HG03457 (cell line): ENCODE data around the gene PSTK.

Experiments
- ATAC-seq: cut with Tn5 transposase; IDR thresholded peaks from one replicate; pipeline ENCODE4 v1.9.1; 2021; ENCODE audit warnings: moderate number of reproducible peaks; ENCODE audit not compliant: unreplicated experiment

The PSTK gene

GRCh38 chr10:122980209-122981065 is at the start of gene PSTK:
TSS of gene PSTK (plus strand) at chr10:122980401. CDS start at chr10:122980480, 79 bp downstream.
- peak; percentile 93 for ATAC-seq

- no peak for ATAC-seq
These were observed 48.9 kb upstream of the PSTK start for GRCh38 chr10:122931088-122931906.

GRCh38 chr10:122939133-122939855 is 40.9 kb upstream of the PSTK start:
- no peak for ATAC-seq

- ATAC-seq: no peak
These were observed 40.2 kb upstream of the PSTK start for GRCh38 chr10:122939856-122940543.

GRCh38 chr10:122949296-122949695 is 30.9 kb upstream of the PSTK start:
- no peak for ATAC-seq

- ATAC-seq: peak; percentile 94
These were observed 26.1 kb upstream of the PSTK start, which contains the start of gene C10orf88 for GRCh38 chr10:122953902-122954730. TSS of gene C10orf88 (minus strand) at chr10:122954227. CDS start at chr10:122954178, 49 bp downstream.

GRCh38 chr10:122954731-122955050 is 25.5 kb upstream of the PSTK start:
- no peak for ATAC-seq

GRCh38 chr10:122955892-122956291 is 24.3 kb upstream of the PSTK start:
- ATAC-seq: no peak

GRCh38 chr10:122957474-122957873 is 22.7 kb upstream of the PSTK start:
- ATAC-seq: no peak

- ATAC-seq: no peak
These were observed 17.8 kb upstream of the PSTK start for GRCh38 chr10:122962405-122962804.

- ATAC-seq: no peak
These were observed 13.3 kb upstream of the PSTK start for GRCh38 chr10:122966879-122967278.

GRCh38 chr10:122968698-122969097 is 11.5 kb upstream of the PSTK start:
- no peak for ATAC-seq

- no peak for ATAC-seq
These were observed 6.2 kb upstream of the PSTK start for GRCh38 chr10:122974023-122974422.

- ATAC-seq: no peak
These were observed 5.6 kb upstream of the PSTK start for GRCh38 chr10:122974543-122975064.

GRCh38 chr10:122981066-122981464 is 864 bp downstream of the PSTK start:
- no peak for ATAC-seq

GRCh38 chr10:122983898-122984297 is 3.7 kb downstream of the PSTK start:
- ATAC-seq: no peak

GRCh38 chr10:122984708-122985107 is 4.5 kb downstream of the PSTK start:
- no peak for ATAC-seq

- no peak for ATAC-seq
These were observed 6.1 kb downstream of the PSTK start for GRCh38 chr10:122986335-122986734.

GRCh38 chr10:122988501-122988900 is 8.3 kb downstream of the PSTK start:
- no peak for ATAC-seq

- ATAC-seq: no peak
These were observed 10.1 kb downstream of the PSTK start for GRCh38 chr10:122990278-122990677.
